HG03025 (cell line): Measurements from ENCODE around the gene THAP12.
"Not testable (repeated sequence)": the region's sequence is repeated elsewhere in the genome, so short reads cannot be mapped to it uniquely, and the experiment has no call there.

Experiments
- ATAC-seq: cut with Tn5 transposase; IDR thresholded peaks from one replicate; pipeline ENCODE4 v1.9.1; 2021; ENCODE audit warnings: mild to moderate bottlenecking, moderate library complexity; ENCODE audit not compliant: unreplicated experiment, low FRiP score

The THAP12 gene

GRCh38 chr11:76380977-76381719, at the start of gene THAP12, which contains the start of gene GVQW3:
TSS of gene THAP12 (minus strand) at chr11:76381132. CDS start at chr11:76380836, 296 bp downstream.
TSS of gene GVQW3 (plus strand) at chr11:76381323. CDS start at chr11:76381829, 506 bp downstream.
- ATAC-seq = peak; percentile 78

GRCh38 chr11:76426660-76427059, 45.7 kb upstream of the THAP12 start:
- ATAC-seq = no peak

- no peak for ATAC-seq
Measured at GRCh38 chr11:76424891-76425290, 44.0 kb upstream of the THAP12 start.

GRCh38 chr11:76424379-76424778, 43.4 kb upstream of the THAP12 start:
- no peak for ATAC-seq

GRCh38 chr11:76419896-76420295, 39.0 kb upstream of the THAP12 start:
- no peak for ATAC-seq

GRCh38 chr11:76415073-76415472, 34.1 kb upstream of the THAP12 start:
- ATAC-seq = no peak

GRCh38 chr11:76410851-76411357, 30.0 kb upstream of the THAP12 start:
- ATAC-seq = no peak

GRCh38 chr11:76408171-76408965, 27.4 kb upstream of the THAP12 start:
- ATAC-seq = no peak

- no peak for ATAC-seq
Measured at GRCh38 chr11:76406359-76406758, 25.4 kb upstream of the THAP12 start.

- ATAC-seq = not testable (repeated sequence)
Measured at GRCh38 chr11:76401484-76401883, 20.6 kb upstream of the THAP12 start.

GRCh38 chr11:76400967-76401366, 20.0 kb upstream of the THAP12 start:
- no peak for ATAC-seq

- no peak for ATAC-seq
Measured at GRCh38 chr11:76397383-76397782, 16.5 kb upstream of the THAP12 start.

- no peak for ATAC-seq
Measured at GRCh38 chr11:76395296-76395695, 14.4 kb upstream of the THAP12 start.

GRCh38 chr11:76394411-76394810, 13.5 kb upstream of the THAP12 start:
- ATAC-seq = no peak

- no peak for ATAC-seq
Measured at GRCh38 chr11:76392870-76393269, 11.9 kb upstream of the THAP12 start.

- no peak for ATAC-seq
Measured at GRCh38 chr11:76391811-76392475, 11.0 kb upstream of the THAP12 start.

- ATAC-seq = no peak
Measured at GRCh38 chr11:76391021-76391420, 10.1 kb upstream of the THAP12 start.

GRCh38 chr11:76388408-76388807, 7.5 kb upstream of the THAP12 start:
- ATAC-seq = no peak

- ATAC-seq = no peak
Measured at GRCh38 chr11:76385903-76386302, 5.0 kb upstream of the THAP12 start.

GRCh38 chr11:76382209-76382608, 1.3 kb upstream of the THAP12 start:
- no peak for ATAC-seq
